MCF 10A (cell line): Measurements from ENCODE around the gene PTP4A2. TPM values are rescaled to one million over a fixed set of nuclear protein-coding genes. Genes with fewer than 3 reads are reported as not detected.
"Not testable (repeated sequence)": the region's sequence is repeated elsewhere in the genome, so short reads cannot be mapped to it uniquely, and the experiment has no call there.

Experiments
- BruUV-seq: library from RNA; stranded (reverse); fragments of 400-500 nt; replicated peaks from 2 replicates; lab custom pipeline; 2021; lab: Mats Ljungman, UMichigan
- CTCF ChIA-PET: fragments of 300-600 bp; sonication (Branson Sonifier 250); formaldehyde crosslinking; extraction: SDS; loops from one replicate; lab custom pipeline; 2021; ENCODE audit warnings: antibody characterized with exemption, inconsistent platforms; lab: Yijun Ruan, JAX
- POLR2A ChIA-PET: fragments of 300-600, 350-650 bp; sonication (Branson Sonifier 250); formaldehyde crosslinking; extraction: SDS; loops from one replicate; lab custom pipeline; 2020; ENCODE audit warnings: antibody characterized with exemption, inconsistent platforms; lab: Yijun Ruan, JAX
- DNase-seq: peaks from one replicate; pipeline ENCODE4 v3.0.0-alpha.2; 2018; ENCODE audit not compliant: unreplicated experiment
- H3K27ac Mint-ChIP-seq: one replicate; pipeline ENCODE4 v1.8.0; 2022; ENCODE audit warnings: mild to moderate bottlenecking, low read depth, mixed read lengths; ENCODE audit not compliant: unreplicated experiment
- H3K27me3 Mint-ChIP-seq: one replicate; pipeline ENCODE4 v1.8.0; 2022; ENCODE audit warnings: mixed read lengths; ENCODE audit not compliant: insufficient read depth, unreplicated experiment
- H3K36me3 Mint-ChIP-seq: one replicate; pipeline ENCODE4 v1.8.0; 2022; ENCODE audit warnings: mild to moderate bottlenecking, moderate library complexity, mixed read lengths; ENCODE audit not compliant: insufficient read depth, unreplicated experiment
- H3K4me1 Mint-ChIP-seq: one replicate; pipeline ENCODE4 v1.8.0; 2022; ENCODE audit warnings: mixed read lengths; ENCODE audit not compliant: insufficient read depth, unreplicated experiment
- H3K4me3 Mint-ChIP-seq: one replicate; pipeline ENCODE4 v1.8.0; 2022; ENCODE audit warnings: mild to moderate bottlenecking, moderate library complexity, mixed read lengths; ENCODE audit not compliant: unreplicated experiment
- H3K9me3 Mint-ChIP-seq: one replicate; pipeline ENCODE4 v1.8.0; 2022; ENCODE audit warnings: mixed read lengths; ENCODE audit not compliant: unreplicated experiment
- CTCF ChIP-seq: fragments of 200-600 bp; IDR thresholded peaks from one replicate; pipeline ENCODE4 v1.8.0; 2022; ENCODE audit warnings: antibody characterized with exemption, mild to moderate bottlenecking; ENCODE audit not compliant: unreplicated experiment
- intact Hi-C: fragments of 100-400 bp; cut with micrococcal nuclease; formaldehyde crosslinking; loops from 2 replicates; pipeline ENCODE4 v1.14.1; 2022
- total RNA-seq: library from RNA; stranded (reverse); gene quantifications from 2 replicates; pipeline ENCODE4 v1.2.3, GENCODE V29; 2022

PTP4A2 gene
- total RNA-seq, 1 experiment from 2014 or later = 220 TPM

GRCh38 chr1:31944205-31945089 lies 6.3 kb upstream of the PTP4A2 start:
- CTCF ChIA-PET = interaction anchor here (0.6 to 6.8 kb wide), 3 partner anchors 11 to 100 kb away, joined by 3 to 77 read pairs (median 4); no protein-coding TSS in a partner anchor
- no peak overlapping the region for H3K27ac Mint-ChIP-seq
- no peak overlapping the region for H3K4me3 Mint-ChIP-seq
- no peaks in the 10 kb centered on the region for H3K27me3 Mint-ChIP-seq
- intact Hi-C loops = no loop called here
- DNase-seq = no peak
- POLR2A ChIA-PET = interaction anchor here (2.5 to 2.6 kb wide), 2 partner anchors 8 to 11 kb away, joined by 12 to 16 read pairs; no protein-coding TSS in a partner anchor
- no peaks in the 10 kb centered on the region for H3K9me3 Mint-ChIP-seq
- H3K4me1 Mint-ChIP-seq = peaks cover 10% of the 10 kb centered on the region
- no TSS peak for BruUV-seq
- H3K36me3 Mint-ChIP-seq = no peaks in the 10 kb centered on the region
- no peak for TF ChIP-seq CTCF

GRCh38 chr1:31943546-31944184 lies 5.5 kb upstream of the PTP4A2 start:
- intact Hi-C loops = no loop called here
- no peak overlapping the region for H3K27ac Mint-ChIP-seq
- DNase-seq = no peak
- BruUV-seq = no TSS peak
- H3K36me3 Mint-ChIP-seq = no peaks in the 10 kb centered on the region
- POLR2A ChIA-PET = interaction anchor here (2.5 to 2.6 kb wide), 2 partner anchors 9 to 11 kb away, joined by 12 to 16 read pairs; no protein-coding TSS in a partner anchor
- CTCF ChIA-PET = interaction anchor here (0.6 to 6.8 kb wide), 5 partner anchors 8 to 61 kb away, joined by 3 to 77 read pairs (median 5); no protein-coding TSS in a partner anchor
- H3K9me3 Mint-ChIP-seq = no peaks in the 10 kb centered on the region
- no peak for TF ChIP-seq CTCF
- no peaks in the 10 kb centered on the region for H3K27me3 Mint-ChIP-seq
- peaks cover 11% of the 10 kb centered on the region for H3K4me1 Mint-ChIP-seq
- H3K4me3 Mint-ChIP-seq = no peak overlapping the region

- intact Hi-C loops, H3K36me3 Mint-ChIP-seq, H3K9me3 Mint-ChIP-seq, H3K27me3 Mint-ChIP-seq, BruUV-seq, DNase-seq, H3K27ac Mint-ChIP-seq, H3K4me3 Mint-ChIP-seq: not testable (repeated sequence)
- peaks cover 11% of the 10 kb centered on the region for H3K4me1 Mint-ChIP-seq
- POLR2A ChIA-PET = interaction anchor here (2.5 to 12.7 kb wide), 2 partner anchors 11 to 12 kb away, joined by 12 to 409 read pairs; no protein-coding TSS in a partner anchor
- CTCF ChIA-PET = interaction anchor here (0.6 to 6.8 kb wide), 6 partner anchors 10 to 143 kb away, joined by 3 to 77 read pairs (median 6); no protein-coding TSS in a partner anchor
Measured at GRCh38 chr1:31942061-31942460, 3.9 kb upstream of the PTP4A2 start.

- H3K4me3 Mint-ChIP-seq = peak overlapping the region; percentile 96
- intact Hi-C loops = loop anchor here (1.0 to 2.0 kb wide), 2 partner anchors 17 to 25 kb away; no protein-coding TSS in a partner anchor
- BruUV-seq = no TSS peak
Measured at GRCh38 chr1:31939484-31940329, 1.5 kb upstream of the PTP4A2 start.

More at GRCh38 chr1:31939484-31940329, 1.5 kb upstream of the PTP4A2 start:
- Mint-ChIP-seq H3K27ac (peak overlapping the region; percentile 40), H3K4me1 (peaks cover 26% of the 10 kb centered on the region), H3K9me3 (no peaks in the 10 kb centered on the region), H3K27me3 (no peaks in the 10 kb centered on the region), H3K36me3 (peaks cover 15% of the 10 kb centered on the region)
- TF ChIP-seq CTCF = peak; percentile 59
- CTCF ChIA-PET = interaction anchor here (0.6 to 6.8 kb wide), 14 partner anchors 14 to 1067 kb away, joined by 3 to 120 read pairs (median 4); no protein-coding TSS in a partner anchor
- peak; percentile 95 for DNase-seq
- POLR2A ChIA-PET = interaction anchor here (0.5 to 12.7 kb wide), 24 partner anchors 9 to 758 kb away, joined by 3 to 409 read pairs (median 5); partner anchors contain the start of genes KHDRBS1 and TXLNA
